ENCODE results near the gene BMP6.
A peak's percentile ranks its signal among the peaks of the same experiment; 100 is the strongest.

Gene BMP6

DNA sequence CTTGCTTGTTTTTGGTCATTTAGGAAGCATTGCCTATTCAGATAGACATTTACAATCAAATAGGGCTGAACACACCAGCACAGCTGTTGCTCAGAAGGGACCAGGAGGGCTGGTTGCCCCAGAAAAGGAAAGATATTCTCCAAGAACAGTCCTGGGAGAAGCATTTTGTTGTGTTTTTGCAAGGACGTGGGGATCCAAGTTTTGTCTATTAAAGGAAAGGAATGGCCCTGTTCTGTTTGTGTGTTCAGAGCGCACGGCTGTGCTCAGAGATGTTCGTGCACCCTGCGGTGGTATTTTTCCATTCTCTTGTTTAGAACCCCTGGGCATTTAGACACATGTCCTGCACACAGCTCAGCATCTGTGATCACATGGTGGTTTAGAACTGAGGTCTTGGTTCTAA is 102.2 kb downstream of the BMP6 start:
- no peak for DNase-seq (ENCODE audit: low read depth in 2 of 2)

DNA sequence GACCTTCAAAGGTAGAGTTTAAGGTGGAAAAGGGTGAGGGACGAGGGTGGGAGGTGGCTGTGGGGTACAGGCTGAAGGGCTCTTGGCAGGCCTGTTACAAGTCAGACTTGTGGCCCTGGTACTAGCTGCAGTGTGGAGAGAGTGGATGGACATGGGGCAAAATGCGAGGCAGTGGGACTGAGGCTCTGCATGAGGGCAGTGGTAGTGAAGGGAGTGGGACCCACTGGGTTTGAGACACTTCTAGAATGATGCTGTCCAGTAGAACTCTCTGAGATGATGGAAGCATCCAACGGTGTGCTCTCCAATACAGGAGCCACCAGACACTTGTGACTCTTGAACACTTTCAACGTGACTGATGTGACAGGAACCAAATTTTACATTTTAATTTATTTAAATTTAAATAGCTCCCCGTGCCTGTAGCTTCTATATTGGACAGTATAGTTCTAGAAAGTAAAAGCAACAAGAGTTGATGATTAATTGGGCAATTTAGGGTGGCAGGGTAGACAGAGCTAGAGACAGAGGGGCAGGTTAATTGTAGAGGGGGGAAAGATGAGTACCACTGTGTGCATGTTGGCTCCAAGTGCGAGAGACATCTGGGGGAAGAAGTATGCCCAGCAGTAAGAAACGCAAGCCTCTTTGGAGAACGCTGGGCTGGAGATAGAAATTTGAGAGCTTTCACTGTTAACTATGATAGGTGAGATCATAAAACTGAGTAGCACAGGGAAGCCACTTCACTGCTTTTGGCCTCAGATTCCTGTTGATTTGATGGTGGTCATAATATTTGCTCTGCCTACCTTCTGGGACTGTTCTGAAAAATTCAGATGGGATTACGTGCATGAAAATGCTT is 107.2 kb downstream of the BMP6 start:
- DNase-seq (ENCODE audit: low read depth in 2 of 2) = no peak

DNA sequence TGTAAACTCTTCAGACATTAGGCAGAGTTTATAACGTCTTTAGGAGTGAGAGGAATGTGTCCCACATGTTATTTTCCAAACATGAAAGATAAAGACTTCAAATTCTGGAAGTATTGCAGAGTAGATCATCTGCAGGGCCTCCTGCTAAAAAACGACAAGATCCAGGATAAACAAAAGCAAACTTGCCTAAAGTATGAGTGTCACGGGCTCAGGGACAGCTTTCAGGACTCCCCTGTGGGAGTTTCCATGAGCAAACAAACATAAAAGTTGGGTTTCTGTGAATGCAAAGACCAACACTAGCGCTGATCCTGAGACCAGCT is 107.8 kb downstream of the BMP6 start:
- DNase-seq (ENCODE audit: low read depth in 2 of 2) = no peak

DNA sequence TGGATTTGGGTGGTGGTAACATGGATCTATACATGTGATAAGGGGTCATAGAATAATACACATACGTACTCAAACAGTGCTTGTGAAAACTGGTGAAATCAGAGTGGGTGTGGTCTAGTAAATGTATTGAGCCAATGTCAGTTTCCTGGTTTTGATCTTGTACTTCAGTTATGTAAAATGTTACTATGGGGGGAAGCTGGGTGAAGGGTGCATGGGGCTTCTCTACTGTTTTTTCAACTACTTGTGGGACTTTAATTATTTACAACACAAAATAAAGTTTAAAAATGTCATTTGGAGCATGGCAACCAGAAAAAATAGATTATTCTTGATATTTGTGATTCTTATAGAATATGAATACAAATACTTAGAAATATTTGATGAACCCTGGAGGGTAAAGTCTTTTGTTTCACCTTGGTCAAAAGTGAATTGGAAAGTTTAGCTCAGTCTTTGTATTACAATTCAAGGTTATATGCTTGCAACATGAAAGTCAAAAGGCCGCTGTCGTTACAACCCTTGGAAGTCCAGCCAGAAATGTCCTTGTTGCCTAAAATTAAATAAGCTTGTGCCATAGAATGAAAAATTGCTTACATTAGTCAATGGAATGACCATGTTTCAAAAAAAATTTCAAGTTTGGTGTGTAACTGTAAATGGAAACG is 110.6 kb downstream of the BMP6 start:
- no peak for DNase-seq (ENCODE audit: low read depth in 2 of 2)

DNA sequence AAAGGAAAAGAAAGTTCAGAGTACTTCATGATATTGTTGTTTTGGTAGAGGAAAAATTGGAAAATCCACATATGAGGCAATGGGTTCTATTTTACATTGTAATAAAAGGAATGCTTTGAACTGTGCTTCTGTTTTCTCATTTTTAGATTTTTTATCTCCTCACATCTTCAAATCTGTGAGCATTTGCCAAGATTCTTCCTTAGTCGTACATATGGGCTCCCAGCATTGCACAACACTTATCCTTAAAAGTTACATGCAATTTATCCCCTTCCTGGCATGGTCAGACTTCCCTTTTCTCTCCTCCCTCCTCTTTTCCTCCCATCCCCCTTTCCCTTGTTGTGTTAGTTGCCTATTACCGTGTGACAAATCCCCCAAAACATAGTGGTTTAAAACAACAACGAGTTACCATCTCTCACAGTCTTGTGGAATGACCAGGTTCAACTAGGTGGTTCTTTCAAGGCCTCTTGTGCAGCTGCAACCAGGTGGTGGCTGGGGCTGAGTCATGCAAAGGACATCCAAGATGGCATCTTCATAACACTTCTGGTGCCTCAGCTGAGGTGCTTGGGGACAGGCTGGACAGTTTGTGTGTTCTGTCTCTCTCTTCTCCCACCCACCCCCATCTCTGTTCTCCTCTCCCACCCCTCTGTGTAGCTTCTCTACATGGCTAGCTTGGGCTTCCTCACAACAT is 116.0 kb downstream of the BMP6 start:
- DNase-seq (ENCODE audit: low read depth in 2 of 2) = peak in 1 of 2 experiments; percentile 29

DNA sequence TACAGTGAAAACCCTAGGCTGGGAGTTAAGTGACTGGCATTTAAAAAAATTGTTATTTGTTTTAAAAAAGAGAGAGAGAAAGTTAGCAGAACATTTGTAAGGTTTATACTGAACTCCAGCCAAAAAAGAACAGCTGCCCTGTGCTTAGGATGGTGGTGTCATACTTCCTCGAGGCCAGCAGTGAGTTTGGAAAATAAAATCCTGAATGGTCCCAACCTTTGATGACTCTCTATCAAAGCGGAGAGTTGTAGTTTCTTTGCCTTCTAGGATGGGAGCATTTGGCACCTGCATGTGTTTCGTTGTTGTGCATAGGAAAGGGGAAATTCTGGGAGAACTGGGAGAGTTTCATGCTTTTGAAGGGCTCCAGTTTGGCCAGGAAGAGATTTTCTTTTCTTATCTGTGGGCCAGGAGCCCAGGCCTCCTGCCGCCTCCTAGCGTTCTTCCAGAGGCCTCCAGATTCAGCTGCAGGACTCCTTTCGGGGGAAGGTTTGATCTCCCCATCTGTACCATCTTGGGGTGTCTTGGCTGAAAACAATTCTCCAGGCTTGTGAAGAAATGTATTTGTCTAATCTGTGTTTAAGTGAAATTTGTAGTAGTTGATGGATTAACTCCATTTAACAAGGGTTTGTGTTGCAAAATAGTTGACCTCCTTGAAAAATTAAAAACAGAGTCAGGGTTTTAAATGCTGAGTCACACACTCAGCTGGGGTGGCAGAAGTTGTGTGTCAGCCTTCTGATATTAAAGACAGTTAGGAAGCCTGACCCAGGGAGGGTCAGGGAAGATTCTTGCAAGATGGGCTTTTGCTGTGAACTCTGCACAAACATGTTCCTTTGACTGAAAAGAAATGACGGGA is 121.3 kb downstream of the BMP6 start:
- peak in 1 of 2 experiments; percentile 20 for DNase-seq (ENCODE audit: low read depth in 2 of 2)

DNA sequence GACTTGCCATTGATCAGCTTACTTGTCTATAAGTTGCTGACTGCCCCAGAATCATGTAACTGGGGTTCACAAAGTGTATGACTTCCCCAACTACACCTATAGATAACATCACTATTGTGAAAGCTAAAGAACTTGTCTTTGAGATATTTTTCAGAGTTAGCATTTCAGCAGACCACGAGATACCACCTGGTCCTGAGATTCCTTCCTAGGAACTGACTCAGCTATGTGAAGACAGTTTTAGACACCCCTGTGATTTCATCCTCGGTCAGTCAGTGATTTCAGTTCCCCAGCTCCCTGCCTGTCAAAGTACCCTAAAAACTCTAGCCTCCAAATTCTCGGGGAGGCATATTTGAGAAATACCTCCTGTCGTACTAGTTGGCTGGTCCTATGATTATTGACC is 122.3 kb downstream of the BMP6 start:
- DNase-seq (ENCODE audit: low read depth in 2 of 2) = no peak

DNA sequence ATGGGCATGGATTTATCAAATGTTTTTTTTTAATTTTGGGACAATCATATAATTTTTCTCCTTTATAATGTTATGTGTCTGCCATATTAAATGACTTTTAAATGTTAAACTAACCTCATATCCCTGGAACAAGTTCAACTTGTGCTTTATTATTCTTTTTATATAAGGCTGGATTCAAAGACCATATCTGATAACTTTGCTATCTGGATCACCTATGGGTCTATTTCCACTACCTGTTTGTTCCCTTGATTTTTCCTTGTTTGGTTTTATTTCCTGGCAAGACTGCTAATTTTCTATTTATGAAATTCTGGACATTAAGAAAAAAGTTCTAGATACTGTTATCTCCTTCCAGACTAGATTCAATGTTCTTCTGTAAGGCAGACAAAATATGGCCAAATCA is 125.9 kb downstream of the BMP6 start:
- no peak for DNase-seq (ENCODE audit: low read depth in 2 of 2)

DNA sequence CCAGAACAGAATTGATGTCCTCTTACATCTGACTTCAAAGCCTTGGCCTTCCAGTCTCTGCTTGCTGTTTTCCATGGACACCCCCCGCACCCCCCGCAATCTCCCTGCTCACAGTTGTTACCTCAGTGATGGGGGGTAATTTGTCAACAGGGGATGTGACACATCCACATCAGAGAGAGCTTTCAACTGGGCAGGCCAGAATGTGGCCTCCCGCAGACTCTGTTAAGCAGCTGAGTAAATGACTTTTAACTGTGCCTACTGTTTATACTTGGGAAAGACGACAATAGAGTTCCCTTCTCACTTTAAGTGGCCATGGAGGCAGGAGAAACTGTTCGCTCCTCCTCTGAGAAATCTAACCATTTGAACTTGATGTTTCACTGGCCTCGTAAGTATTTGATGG is 133.7 kb downstream of the BMP6 start:
- DNase-seq (ENCODE audit: low read depth in 2 of 2) = no peak

DNA sequence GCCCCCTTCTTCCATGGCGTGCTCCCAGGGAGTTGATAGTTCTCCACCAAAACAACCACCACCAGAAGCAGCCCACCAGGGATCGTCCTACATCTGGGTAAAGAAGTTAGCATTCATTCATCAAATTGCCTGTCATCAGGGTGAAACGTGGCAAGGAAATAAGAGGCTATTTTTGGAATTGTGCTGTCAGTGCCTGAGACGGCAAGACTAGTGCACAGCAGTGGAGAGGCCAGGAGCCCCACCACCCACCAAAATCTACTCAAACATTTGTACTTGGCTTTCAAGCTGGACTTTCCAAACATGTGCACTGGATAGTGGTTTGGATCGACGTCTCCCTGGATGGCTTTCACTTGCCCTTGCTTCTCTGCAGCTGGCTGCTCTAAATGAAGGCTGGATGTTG is 139.9 kb downstream of the BMP6 start:
- DNase-seq (ENCODE audit: low read depth in 2 of 2) = peak; percentile 8 to 15

DNA sequence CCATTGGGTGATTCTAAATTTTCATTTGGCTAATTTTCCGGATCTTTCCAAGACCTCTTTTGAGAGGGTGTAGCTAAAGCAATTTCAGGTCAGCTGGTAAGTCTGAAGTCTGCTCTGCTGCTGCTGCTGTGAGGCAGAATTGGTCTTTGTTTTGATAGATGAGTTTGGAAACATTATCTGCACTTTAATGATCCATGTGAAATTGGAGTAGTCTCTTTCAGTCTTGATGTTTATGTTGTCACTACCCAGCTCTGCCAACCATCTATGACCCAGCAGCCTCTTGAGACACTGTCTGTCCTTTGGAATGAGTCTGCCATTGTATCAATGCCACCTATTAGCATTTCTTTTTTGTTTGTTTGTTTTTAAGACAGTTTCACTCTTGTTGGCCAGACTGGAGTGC is 140.6 kb downstream of the BMP6 start:
- no peak for DNase-seq (ENCODE audit: low read depth in 2 of 2)

DNA sequence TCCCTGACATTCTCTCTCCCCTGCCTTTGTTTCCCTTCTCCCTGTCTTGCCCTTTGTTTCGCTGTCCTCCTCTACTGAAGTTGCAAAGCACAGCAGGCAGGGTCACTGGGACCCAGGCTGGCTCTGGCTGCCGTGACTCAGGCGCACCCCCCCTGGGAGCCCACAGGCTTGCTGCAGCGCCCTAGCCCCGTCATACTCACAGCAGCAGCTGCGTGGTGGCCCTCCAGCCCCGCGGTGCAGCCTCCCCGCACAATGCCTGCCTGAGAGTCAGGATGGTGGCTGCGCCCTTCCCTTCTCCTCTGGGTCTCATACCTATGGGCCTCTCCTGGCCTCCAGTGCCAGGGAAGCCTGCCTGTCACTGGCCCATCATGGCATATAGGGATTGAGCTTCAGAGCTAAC is 143.0 kb downstream of the BMP6 start:
- DNase-seq (ENCODE audit: low read depth in 2 of 2) = no peak

DNA sequence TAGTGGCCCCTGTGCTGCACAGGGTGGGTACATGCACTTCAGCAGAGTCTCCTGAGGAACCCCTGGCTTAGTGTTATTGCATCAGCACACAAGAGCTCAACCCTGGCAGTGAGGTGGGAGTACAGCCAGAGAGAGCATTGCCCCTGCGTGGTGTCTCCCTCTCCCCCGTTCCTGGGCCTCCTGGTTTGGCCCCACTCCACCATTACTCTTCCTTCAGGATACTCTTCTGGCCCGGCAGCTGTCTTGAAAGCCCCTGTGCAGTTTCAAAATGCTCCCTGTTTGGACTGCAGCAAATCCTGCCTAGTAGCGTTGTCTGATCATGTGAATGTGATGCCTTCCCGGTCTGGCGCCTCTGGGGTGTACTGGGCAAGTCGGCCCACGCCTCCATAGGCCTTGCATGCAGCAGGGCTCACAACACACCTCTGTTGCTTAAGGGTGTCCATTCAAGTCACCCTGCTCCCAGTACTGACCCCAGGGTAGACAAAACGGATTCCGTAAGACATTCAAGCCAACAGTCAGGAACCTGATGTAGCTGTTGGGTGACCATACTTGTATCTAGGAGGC is 152.6 kb downstream of the BMP6 start:
- DNase-seq (ENCODE audit: low read depth in 2 of 2) = no peak

DNA sequence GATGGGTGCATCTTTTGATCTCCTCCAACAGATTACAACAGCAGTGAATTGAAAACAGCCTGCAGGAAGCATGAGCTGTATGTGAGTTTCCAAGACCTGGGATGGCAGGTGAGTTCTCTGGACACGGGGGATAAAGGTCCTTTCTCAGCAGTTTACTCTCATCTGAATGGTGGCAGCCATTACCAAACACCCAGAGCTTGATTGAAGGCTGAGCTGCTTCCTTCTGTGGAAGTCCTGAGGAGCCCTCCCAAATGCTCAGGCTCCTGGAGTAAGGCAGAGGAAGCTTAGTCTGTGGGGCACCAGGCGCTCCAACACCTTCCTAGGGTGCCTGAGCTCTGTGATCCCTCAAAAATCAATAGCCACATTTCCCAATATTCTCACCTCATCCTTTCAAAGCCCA is 153.1 kb downstream of the BMP6 start:
- no peak for DNase-seq (ENCODE audit: low read depth in 2 of 2)

DNA sequence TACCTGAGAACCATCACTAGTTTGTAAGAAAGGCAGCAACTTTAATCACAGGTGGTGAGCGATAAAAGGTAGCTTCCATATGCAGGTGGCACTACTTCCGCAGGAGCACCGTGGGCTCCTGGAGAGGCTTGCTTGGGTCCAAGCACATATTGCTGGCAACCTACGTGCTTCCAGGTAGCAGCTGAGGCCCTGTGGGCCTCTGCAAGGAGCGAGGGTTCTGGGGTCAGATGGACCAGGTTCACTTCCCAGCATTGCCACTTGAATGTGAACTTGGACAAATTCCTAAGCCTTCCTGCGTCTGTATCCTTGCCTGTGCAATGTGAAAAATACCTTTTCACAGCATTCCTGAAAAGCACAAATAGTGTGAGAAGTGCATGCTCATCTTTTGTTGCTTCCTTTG is 153.7 kb downstream of the BMP6 start:
- no peak for DNase-seq (ENCODE audit: low read depth in 2 of 2)

DNA sequence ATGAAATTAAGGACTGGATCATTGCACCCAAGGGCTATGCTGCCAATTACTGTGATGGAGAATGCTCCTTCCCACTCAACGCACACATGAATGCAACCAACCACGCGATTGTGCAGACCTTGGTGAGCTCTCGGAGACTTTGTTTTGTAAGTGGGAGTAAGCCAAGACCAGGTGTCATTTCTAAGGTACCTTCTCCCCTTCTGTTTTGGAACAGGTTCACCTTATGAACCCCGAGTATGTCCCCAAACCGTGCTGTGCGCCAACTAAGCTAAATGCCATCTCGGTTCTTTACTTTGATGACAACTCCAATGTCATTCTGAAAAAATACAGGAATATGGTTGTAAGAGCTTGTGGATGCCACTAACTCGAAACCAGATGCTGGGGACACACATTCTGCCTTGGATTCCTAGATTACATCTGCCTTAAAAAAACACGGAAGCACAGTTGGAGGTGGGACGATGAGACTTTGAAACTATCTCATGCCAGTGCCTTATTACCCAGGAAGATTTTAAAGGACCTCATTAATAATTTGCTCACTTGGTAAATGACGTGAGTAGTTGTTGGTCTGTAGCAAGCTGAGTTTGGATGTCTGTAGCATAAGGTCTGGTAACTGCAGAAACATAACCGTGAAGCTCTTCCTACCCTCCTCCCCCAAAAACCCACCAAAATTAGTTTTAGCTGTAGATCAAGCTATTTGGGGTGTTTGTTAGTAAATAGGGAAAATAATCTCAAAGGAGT is 154.2 kb downstream of the BMP6 start:
- DNase-seq (ENCODE audit: low read depth in 2 of 2) = no peak

DNA sequence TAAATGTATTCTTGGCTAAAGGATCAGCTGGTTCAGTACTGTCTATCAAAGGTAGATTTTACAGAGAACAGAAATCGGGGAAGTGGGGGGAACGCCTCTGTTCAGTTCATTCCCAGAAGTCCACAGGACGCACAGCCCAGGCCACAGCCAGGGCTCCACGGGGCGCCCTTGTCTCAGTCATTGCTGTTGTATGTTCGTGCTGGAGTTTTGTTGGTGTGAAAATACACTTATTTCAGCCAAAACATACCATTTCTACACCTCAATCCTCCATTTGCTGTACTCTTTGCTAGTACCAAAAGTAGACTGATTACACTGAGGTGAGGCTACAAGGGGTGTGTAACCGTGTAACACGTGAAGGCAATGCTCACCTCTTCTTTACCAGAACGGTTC is 154.8 kb downstream of the BMP6 start:
- DNase-seq (ENCODE audit: low read depth in 2 of 2) = no peak

DNA sequence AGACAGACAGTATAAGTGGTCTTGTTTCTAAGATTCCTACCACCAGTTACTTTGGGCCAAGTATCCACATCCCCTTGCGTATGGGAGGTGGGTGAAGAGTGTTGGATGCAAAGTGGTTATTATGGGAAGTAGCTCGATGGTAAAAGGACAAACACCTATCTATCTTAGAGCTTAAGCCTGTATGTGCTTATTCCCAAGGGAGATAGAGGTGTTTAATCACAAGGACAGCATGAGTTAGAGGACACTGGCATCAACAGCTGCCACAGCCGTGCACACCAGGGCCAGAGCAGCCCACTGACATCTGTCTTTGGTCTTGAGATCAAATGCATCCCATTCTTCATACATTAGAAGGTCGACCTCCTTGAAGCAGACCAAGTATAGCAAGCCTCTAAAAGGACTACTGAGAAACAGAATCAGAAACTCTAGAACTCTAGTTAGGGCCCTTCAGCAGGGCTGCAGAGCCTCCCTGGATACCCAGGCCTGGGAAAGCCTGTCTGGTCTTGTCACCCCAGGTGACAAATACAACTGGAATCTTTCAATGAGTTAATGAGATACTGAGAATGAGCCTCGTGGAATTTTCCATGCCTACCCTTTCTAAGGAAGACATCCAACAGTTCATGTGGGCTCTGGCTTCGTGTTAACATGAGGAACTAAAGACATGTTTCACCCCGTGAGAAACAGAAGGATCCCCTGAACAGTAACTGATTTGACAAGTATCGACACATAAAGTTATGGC is 156.0 kb downstream of the BMP6 start:
- DNase-seq (ENCODE audit: low read depth in 2 of 2) = no peak

DNA sequence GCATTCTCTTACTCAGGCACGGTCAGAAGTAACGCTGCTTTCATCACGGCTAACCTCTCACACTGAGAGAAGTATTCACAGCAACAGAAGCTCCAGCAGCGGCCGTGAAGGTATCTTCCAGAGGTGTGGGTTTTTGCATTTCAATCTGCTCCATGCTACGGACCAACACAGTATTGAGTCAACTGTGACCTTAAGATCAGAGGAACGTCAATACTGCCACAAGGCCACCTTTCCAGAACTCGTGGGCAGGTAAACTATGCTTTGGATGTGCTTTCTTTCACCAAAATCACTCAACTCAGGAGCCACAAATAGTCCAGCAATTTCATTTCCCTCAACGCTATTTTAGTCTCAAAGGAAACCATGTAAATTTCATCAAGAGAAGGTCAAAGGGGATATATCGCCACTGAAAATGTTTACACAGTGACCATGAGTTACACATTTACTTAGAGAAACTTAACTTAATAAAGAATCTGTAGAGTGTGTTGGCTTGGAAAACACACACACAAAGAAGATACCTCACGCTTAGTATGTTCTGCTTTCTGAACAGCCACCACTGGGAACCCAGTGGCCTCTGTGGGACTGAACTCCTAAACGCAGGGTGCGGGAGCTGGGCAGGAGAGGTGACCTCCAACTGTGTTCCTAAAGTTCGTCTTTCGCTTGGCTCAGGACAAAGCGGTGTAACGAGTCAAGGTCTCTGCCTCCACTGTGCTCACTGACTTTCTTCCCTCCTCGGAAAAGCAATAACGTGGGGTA is 156.8 kb downstream of the BMP6 start:
- DNase-seq (ENCODE audit: low read depth in 2 of 2) = no peak

DNA sequence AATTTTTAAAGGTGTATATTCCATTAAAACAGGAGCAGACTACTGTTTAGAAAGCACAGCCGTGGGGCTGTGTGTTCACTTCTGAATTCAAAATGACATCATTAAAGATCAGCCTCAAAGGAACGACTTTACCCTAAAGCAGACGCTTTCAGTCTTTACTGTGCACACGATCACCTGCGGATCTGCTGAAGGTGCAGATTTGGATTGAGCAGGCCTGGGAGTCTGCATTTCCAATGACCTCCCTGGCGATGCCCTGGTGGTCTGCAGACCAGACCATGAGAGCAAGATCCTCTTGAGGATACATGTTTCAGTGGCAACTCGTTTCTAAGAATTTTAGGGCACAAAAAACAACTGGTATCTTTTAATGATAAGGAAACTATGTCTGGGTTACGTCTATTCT is 157.5 kb downstream of the BMP6 start:
- no peak for DNase-seq (ENCODE audit: low read depth in 2 of 2)
